Left hindlimb (tissue), 1 donor: ENCODE data around the gene BIK.

Source experiments
- DNase-seq: peaks from one replicate; pipeline ENCODE4 v3.0.0-alpha.2; 2018

BIK gene

GRCh38 chr22:43106302-43106701 is 4.2 kb upstream of the BIK start:
- DNase-seq, result no peak

- no peak for DNase-seq
Measured at GRCh38 chr22:43109511-43109910, 1.0 kb upstream of the BIK start.

DNA sequence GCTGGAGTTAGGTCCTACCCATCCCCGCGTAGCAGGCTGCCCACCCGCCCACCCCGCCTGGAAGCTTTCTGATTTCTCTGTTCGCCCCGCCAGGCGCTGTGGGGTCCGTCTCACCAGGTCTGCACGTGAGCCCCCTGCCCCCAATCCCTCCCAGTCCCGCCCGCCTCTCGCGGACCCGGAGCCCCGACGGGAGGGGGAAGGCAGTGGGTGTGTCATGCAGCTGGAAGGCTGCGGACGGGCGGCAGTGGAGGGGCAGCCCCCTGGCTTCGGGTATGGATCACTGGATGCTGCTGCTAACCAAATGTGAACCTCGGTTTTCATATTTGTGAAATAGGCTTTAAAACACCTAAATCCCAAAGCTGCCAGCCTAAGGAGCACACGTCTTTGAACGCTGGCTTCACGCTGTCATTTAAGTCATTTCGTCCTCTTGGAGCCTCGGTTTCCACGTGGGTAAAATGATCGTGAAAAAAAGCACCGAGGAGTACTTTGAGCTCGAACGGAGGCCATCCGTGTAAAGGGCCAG is 568 bp upstream of the BIK start:
- DNase-seq, result no peak

- no peak for DNase-seq
Measured at GRCh38 chr22:43110927-43111623, 525 bp downstream of the BIK start.

- no peak for DNase-seq
Measured at GRCh38 chr22:43113526-43114251, 3.1 kb downstream of the BIK start.

DNA sequence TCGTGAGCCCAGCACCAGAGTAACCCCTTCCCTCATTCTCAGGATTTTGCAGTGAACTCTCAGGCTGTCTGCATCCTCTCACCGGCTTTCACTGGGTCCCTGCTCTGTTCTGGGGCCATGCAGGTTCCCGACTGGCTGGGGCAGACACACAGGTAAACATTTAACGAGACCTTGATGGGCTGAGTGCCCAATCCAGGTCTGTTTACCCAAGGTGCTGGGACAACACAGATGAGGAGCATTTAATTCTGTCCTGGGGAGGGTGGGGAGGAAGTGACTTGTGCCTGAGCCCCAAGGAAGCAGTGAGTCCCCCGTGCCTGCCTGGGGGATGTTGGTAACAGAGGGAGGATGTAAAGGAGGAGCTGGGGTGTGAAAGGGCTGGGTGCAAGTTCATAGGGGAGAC is 4.4 kb downstream of the BIK start:
- no peak for DNase-seq

DNA sequence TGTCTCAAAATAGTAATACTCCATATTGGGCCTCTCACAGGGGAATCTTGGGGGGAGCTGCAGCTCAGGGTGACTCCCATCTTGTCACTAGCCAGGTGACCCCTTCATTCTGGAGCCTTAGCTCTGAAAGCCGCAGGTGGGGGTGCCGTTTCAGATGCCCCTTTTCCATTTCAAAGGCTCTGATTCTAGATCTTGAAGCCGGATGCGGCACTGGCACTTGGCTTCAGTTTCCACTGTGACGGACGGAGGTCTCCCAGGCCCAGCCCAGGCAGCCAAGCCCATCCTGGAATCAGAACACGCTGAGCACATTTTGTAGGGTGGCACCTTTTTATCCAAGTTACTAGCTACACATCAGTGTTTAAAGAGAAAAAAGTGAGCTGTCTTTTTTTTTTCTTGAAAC is 6.4 kb downstream of the BIK start:
- no peak for DNase-seq

GRCh38 chr22:43118024-43118849 is 7.7 kb downstream of the BIK start:
- no peak for DNase-seq

DNA sequence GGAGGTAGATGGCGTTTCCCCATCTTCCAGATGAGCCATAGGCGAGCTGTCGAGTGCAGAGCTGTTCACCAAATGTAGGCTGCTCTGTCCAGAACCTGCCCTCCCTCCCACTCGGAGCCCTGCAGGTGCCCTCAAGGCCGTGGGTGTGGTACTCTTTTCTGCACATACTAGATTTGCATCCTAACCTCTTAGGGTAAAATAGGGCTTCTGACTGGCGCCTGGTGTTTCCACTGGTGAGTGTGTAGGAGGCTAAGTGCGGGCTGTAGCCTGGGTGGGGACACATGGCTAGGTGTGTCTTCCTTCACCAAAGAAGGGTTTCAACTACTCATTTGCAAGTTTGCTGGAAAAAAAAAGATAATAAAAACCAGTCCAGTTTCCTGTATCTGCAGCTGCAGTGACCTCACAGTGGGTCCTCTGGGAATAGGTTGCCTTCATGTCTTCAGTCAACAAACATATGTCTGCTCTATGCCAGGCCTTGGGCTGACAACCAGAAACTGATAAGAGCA is 8.5 kb downstream of the BIK start:
- DNase-seq, result no peak

DNA sequence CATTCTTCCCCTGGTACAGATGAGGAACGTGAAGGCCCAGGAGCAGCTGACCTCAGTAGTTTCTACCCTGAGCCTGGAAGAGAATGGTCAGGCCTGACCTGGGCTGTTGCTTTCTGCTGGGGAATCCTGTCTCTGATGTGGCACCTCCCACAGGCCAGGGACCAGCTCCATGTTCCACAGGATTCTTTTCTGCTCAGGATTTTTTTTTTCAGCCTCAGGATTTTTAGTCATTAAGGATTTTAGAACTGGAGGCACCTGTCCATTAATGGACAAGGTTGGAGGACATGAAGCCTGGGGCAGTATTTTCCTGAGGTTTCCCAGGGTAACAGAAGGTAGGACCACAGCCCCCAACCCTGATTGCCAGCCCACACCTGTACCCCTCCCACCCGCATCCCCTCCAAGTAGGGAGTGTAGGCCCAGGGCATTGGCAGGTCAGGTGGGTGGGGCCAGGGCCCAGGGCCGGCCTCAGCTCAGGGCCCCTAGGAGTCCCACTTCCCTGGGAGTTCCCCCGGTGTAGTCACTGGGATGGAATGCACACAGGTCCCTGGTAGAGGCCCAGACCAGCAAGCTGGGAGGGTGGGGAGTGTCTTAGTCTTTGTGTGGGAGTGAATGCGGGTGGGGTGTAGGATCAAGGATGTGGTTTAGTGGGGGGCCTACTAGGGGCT is 16.1 kb downstream of the BIK start:
- DNase-seq, result no peak

DNA sequence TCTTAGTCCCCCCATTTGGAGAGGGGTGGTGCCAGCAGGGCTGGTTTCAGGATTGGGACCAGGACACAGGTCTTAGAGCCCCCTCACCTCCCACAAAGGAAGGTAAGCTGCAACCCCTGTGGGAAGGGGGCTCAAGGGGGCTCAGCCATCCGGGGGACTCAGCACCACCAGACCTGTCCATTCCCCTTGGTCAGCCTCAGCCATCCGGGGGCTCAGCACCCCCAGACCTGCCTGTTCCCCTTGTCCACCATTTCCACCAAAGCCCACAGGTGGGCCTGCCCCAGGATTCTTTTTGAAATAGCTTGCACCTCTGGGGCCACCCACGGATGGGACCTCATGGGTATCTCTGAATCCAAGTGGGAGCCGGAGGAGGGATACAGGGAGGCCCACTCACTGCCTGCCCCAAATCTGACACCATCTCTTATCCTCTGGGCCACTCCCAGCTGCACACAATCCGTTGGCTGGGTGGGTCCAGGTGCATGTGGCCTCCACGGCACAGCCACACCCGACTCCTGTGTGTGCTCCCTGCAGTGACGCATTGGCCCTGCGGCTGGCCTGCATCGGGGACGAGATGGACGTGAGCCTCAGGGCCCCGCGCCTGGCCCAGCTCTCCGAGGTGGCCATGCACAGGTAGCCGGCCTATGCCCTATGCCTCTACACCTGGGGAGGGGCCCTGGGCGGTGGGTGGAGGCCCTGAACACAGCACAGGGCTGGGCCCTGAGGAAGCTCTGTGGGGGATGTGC is 16.8 kb downstream of the BIK start:
- no peak for DNase-seq

- no peak for DNase-seq
Measured at GRCh38 chr22:43128116-43128515, 17.6 kb downstream of the BIK start.

DNA sequence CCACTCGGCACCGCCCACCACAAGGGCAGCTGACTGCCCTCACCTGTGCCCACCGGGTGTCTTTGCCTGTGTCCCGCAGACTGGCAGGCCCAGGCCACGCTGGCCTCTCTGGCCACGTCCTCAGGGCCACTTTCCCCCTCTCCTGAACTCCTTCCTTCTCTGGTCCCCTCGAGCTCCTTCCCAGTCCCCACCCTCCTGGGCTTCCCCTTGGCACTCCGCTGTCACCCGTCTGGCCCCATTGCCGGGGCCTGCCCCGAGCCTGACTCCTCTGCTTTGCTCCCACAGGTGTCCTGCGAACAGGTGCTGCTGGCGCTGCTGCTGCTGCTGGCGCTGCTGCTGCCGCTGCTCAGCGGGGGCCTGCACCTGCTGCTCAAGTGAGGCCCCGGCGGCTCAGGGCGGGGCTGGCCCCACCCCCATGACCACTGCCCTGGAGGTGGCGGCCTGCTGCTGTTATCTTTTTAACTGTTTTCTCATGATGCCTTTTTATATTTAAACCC is 18.4 kb downstream of the BIK start:
- DNase-seq, result no peak

DNA sequence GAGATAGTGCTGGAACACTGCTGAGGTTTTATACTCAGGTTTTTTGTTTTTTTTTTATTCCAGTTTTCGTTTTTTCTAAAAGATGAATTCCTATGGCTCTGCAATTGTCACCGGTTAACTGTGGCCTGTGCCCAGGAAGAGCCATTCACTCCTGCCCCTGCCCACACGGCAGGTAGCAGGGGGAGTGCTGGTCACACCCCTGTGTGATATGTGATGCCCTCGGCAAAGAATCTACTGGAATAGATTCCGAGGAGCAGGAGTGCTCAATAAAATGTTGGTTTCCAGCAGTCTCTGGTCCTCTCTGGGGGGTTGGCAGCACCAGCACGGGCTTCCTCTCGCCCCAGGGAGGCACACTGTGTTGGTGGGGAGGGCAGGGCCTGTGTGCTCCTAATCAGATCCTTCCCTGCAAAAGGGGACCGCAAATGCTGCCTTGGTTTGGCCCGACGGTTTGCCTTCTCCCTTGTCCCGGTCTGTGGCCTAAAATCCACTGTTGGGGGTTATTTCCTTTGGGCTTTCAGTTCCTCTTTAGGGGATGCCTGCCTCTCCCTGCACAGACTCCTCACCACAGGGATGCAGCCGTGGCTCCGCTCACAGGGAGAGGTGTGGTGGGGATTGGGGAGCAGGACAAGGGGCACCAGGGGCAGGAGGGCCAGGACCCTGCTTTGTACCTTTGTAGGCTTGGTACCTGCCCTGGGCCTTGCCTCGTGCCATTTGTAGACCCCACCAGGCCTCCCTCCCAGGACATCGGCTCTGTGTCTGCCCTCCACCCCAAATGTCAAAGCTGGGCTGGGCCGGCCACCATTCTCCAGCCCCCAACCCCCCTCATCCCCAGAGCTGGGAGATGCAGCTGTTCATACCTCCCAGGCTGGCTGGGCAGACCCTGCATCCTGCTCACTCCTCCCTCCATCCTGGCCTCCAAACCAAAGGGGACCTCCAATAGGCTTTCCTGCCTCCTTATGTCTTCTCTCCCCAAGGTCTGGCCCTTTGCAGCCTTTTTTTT is 19.2 kb downstream of the BIK start:
- DNase-seq, result no peak

GRCh38 chr22:43131773-43132501 is 21.4 kb downstream of the BIK start:
- no peak for DNase-seq

GRCh38 chr22:43133401-43133800 is 22.9 kb downstream of the BIK start:
- DNase-seq, result no peak

DNA sequence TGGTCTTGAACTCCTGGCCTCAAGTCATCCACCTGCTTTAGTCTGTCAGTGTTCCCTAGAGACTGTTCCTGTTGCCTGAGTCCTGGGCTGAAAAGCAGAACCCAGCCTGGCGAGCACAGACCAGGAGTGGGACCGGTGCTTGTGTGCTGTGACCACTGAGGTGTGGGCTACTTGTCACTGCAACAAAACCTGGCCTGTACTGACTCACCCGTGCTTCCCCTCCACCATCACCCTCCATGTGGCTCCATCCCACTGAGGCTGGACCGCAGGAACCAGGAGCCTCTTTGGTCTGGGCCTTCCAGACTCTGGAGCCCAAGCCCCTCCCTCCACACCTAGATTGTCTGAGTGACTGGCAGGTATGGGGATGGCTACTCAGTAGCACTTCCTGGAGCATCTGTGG is 24.0 kb downstream of the BIK start:
- no peak for DNase-seq

- no peak for DNase-seq
Measured at GRCh38 chr22:43135565-43135964, 25.0 kb downstream of the BIK start.

DNA sequence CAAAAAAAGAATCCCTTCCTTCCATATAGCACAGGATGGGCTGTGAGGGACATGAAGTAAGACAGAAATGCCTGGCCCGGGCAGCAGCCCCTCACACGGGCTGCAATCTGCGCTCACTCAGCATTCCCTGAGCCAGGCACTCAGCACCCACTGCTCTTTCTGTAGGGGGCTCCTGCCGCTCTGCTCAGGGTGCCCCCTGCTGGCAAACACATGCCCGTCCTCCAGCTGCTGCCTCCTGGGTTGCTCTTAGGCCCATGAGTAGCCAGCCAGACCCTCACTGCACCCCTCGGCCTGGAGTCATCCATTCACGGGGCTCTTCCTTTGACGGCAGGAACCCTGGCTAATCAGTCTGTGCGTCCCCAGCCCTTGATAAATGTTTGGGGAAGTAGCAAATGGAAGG is 25.7 kb downstream of the BIK start:
- no peak for DNase-seq

DNA sequence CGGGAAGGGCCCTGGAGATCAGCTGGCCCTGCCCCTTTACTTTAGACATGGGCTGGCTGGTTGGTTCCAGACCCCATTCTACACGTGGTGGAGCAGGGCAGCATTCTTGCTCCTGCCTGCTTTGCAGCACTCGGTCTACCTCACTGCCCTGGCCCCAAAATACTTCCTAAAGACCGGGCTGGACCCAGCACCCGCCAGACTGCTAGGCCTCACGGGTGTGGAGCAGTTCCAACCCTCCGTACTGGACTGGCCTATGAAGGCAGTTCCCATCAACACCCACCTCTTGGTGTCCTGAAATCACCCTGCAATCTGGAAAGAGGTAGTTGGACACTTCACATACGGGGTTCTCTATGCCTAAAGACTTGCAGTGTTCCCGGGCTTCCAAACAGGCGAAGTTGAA is 26.3 kb downstream of the BIK start:
- DNase-seq, result no peak
